Transverse colon (tissue), 4 donors: ENCODE data around the gene DAW1.
A peak's percentile ranks its signal among the peaks of the same experiment; 100 is the strongest.

Source experiments
- EP300 ChIP-seq: sonication (generic); formaldehyde crosslinking; IDR thresholded peaks from one replicate; pipeline ENCODE4 v1.6.1; 2017; ENCODE audit warnings: antibody characterized with exemption, low read depth
- POLR2A ChIP-seq: fragments of 450-650 bp; IDR thresholded peaks from one replicate; pipeline ENCODE4 v1.6.1; 2016; ENCODE audit warnings: antibody characterized with exemption, mild to moderate bottlenecking, moderate library complexity
- POLR2AphosphoS5 ChIP-seq, 3 donors: sonication (generic); formaldehyde crosslinking; IDR thresholded peaks; one replicate each; pipeline ENCODE4 v1.6.1; 2016; ENCODE audit warnings: antibody characterized with exemption in 3 of 3
- TF ChIP-seq, protein P1 (sequence below), 5 experiments: fragments of 200-600 bp in 3 of 5; fragments of 450-650 bp in 2 of 5; sonication (generic) in 3 of 5; IDR thresholded peaks; 1 replicate in 2 of 5; 2 replicates in 3 of 5; pipeline ENCODE4 v1.5.1; 2016 to 2017; ENCODE audit warnings: antibody characterized with exemption in 5 of 5, inconsistent platforms in 3 of 5, mild to moderate bottlenecking in 2 of 5, moderate library complexity in 1 of 5

DNA sequence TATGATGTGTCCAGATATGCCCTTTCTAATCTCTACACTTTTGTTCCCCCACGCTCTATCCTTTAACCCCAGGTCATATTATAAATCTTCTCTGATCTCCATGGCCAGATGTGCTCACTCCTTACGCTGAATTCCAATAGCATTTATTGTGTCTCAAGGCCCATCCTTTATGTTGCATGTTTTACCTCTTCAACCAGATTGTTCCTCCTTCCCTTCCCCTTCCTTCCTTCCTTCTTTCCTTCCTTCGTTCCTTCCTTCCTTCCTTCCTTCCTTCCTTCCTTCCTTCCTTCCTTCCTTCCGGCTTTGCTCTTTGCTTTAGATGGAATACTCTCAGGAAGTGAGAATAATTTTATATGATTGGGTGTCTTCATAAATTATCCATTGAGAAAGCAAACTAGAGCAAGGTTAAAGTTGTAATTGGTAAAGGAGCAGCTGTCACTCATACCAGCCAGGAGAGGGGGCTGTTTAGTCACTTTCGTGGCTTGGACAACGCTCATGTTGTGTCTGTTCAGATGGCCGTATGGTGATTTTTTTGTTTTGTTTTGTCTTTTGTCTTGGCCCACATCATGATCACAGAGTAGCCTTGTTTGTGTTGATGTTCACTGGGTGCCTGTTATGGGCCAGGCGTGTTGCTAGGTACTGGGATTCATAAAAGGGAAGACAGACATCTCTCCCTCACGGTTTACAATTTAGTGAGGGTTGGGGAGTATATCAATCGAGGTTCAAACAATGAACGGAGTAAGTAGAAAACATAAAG is 68.0 kb downstream of the DAW1 start:
- TF ChIP-seq, protein P1, sequence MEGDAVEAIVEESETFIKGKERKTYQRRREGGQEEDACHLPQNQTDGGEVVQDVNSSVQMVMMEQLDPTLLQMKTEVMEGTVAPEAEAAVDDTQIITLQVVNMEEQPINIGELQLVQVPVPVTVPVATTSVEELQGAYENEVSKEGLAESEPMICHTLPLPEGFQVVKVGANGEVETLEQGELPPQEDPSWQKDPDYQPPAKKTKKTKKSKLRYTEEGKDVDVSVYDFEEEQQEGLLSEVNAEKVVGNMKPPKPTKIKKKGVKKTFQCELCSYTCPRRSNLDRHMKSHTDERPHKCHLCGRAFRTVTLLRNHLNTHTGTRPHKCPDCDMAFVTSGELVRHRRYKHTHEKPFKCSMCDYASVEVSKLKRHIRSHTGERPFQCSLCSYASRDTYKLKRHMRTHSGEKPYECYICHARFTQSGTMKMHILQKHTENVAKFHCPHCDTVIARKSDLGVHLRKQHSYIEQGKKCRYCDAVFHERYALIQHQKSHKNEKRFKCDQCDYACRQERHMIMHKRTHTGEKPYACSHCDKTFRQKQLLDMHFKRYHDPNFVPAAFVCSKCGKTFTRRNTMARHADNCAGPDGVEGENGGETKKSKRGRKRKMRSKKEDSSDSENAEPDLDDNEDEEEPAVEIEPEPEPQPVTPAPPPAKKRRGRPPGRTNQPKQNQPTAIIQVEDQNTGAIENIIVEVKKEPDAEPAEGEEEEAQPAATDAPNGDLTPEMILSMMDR (IDR thresholded peaks at IDR 0.05): peak; percentile 11 to 45 (median 27)
- TF ChIP-seq POLR2AphosphoS5 (IDR thresholded peaks at IDR 0.05): no peak
- no peak for TF ChIP-seq POLR2A
- TF ChIP-seq EP300: no peak
